ENCODE results near the gene FRMD4B. TPM values are rescaled to one million over a fixed set of nuclear protein-coding genes. Genes with fewer than 3 reads are reported as not detected.

The FRMD4B gene
- total and polyA plus RNA-seq, 5 donors: 8.8 to 42.1 (median 29.4) TPM

DNA sequence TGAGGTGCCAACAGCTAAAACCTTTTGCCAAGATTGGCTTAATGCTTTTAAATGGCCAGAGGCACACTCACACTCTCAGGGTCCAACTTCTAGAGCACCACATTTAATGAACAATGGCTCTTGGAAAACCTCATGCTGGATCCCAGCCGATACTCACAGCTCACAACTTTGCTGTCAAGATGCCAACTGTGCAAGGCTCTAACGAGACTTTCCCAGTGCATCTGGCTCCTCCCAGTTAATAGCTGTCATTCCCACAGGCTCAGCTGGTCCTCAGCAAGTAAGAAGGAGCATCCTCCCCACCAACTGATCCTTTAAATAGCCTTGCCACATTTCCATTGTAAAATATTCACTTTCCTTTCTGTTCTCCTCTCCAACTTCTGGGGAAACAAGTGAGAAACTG, 20.3 kb upstream of the FRMD4B start:
- Histone ChIP-seq H3K27me3 (ENCODE audit: control insufficient read depth, insufficient read depth) (no peaks in the 10 kb centered on the region), H3K27ac (ENCODE audit: low read length) (no peak overlapping the region), H3K4me1 (ENCODE audit: control insufficient read depth, insufficient read depth, low read length) (no peaks in the 10 kb centered on the region), H3K9me3 (ENCODE audit: control insufficient read depth, low read length) (no peaks in the 10 kb centered on the region), H3K4me3 (ENCODE audit: low read length) (no peak overlapping the region)
- ATAC-seq (peak; percentile 71 to 75), DNase-seq (peak; percentile 53 to 64 (median 61))
- WGBS: 8% methylated on average over 2 of the region's 2 CpGs
- intact Hi-C loops (cut with DNase I): loop anchor here in 2 of 4 donors (10.0 kb wide), 1 partner anchor 81 kb away; no protein-coding TSS in a partner anchor

GRCh38 chr3:69405067-69405466, 19.2 kb upstream of the FRMD4B start:
- no peaks in the 10 kb centered on the region for H3K27me3 ChIP-seq (ENCODE audit: control insufficient read depth, insufficient read depth)
- intact Hi-C loops (cut with DNase I): loop anchor here in 2 of 4 donors (10.0 kb wide), 1 partner anchor 80 kb away; no protein-coding TSS in a partner anchor
- 81% methylated on average over 3 of the region's 3 CpGs for WGBS

DNA sequence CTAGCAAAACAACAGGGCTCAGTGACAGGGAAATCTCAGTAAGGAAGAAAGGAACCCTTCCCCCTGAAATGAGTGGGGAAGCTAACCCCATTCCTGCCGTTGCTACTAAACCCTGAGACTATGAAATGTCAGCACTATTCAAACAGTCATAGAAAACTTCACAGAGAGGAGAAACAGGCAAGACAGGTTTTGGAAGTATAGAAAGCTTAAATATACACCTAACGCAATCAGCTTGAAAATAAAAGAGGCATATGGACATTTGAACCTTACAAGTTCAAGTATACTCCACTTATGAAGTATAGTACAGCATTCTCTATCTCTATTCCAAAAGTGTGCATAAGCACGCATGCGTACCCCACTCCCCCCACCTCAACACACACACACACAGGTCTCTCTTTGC, 17.6 kb upstream of the FRMD4B start:
- H3K27me3 ChIP-seq (ENCODE audit: control insufficient read depth, insufficient read depth): no peaks in the 10 kb centered on the region
- H3K9me3 ChIP-seq (ENCODE audit: control insufficient read depth, low read length): no peaks in the 10 kb centered on the region
- no peaks in the 10 kb centered on the region for H3K4me1 ChIP-seq (ENCODE audit: control insufficient read depth, insufficient read depth, low read length)
- intact Hi-C loops (cut with DNase I): loop anchor here in 2 of 4 donors (10.0 kb wide), 1 partner anchor 79 kb away; no protein-coding TSS in a partner anchor
- ATAC-seq (no peak), DNase-seq (no peak)
- H3K4me3 ChIP-seq (ENCODE audit: low read length): no peak overlapping the region
- 83% methylated on average over 4 of the region's 4 CpGs for WGBS
- no peak overlapping the region for H3K27ac ChIP-seq (ENCODE audit: low read length)

More at GRCh38 chr3:69405067-69405466, 19.2 kb upstream of the FRMD4B start:
- Histone ChIP-seq H3K27ac (ENCODE audit: low read length) (no peak overlapping the region), H3K9me3 (ENCODE audit: control insufficient read depth, low read length) (no peaks in the 10 kb centered on the region), H3K4me1 (ENCODE audit: control insufficient read depth, insufficient read depth, low read length) (no peaks in the 10 kb centered on the region), H3K4me3 (ENCODE audit: low read length) (no peak overlapping the region)
- ATAC-seq (no peak), DNase-seq (no peak)

DNA sequence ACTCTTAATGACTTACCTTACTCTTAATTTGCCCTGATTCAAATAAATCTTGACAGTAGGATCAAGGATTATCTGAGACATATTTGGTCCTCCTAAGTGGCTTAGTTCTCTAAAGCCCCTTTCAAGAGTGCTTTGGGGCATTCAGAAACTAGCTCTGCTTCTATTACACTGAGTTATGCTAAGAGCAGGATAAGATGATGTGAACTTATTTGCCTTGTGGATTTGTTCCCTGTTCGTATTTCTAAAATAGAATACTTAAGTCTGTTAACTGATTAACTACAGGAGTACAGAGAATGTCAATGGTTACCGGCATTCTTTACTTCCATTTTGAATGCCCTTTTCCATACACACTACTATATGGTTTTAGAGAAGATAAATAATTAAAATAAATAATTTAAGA, 14.8 kb upstream of the FRMD4B start:
- intact Hi-C loops (cut with DNase I): loop anchor here in 2 of 4 donors (10.0 kb wide), 1 partner anchor 76 kb away; no protein-coding TSS in a partner anchor
- Histone ChIP-seq H3K4me3 (ENCODE audit: low read length) (no peak overlapping the region), H3K9me3 (ENCODE audit: control insufficient read depth, low read length) (no peaks in the 10 kb centered on the region), H3K27ac (ENCODE audit: low read length) (no peak overlapping the region), H3K4me1 (ENCODE audit: control insufficient read depth, insufficient read depth, low read length) (peaks cover 2% of the 10 kb centered on the region), H3K27me3 (ENCODE audit: control insufficient read depth, insufficient read depth) (no peaks in the 10 kb centered on the region)
- ATAC-seq (no peak), DNase-seq (no peak)
- 65% methylated on average over 2 of the region's 2 CpGs for WGBS

DNA sequence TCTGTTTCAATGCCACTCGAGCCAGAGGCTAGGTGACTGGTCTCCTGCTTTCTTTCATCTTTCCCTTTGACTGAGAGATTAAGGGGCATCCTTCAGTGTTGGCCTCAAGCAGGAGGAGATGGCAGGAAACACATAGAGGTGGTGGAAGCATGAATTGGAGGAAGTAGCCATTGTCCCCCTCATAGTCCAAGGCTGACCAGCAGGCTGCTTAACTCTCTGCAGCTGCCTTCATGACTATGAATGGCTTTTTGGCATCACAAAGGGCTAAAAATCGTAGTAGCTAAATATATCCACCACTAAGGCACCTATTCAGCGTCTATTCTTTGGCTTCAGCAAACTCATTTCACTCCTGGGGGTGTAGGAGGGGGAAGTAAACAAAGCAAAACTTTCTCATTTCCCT, 7.0 kb upstream of the FRMD4B start:
- H3K4me1 ChIP-seq (ENCODE audit: control insufficient read depth, insufficient read depth, low read length): peaks cover 11% of the 10 kb centered on the region
- DNase-seq (no peak), ATAC-seq (no peak)
- no peak overlapping the region for H3K27ac ChIP-seq (ENCODE audit: low read length)
- H3K27me3 ChIP-seq (ENCODE audit: control insufficient read depth, insufficient read depth): no peaks in the 10 kb centered on the region
- H3K9me3 ChIP-seq (ENCODE audit: control insufficient read depth, low read length): no peaks in the 10 kb centered on the region
- intact Hi-C loops (cut with DNase I): no loop called here
- H3K4me3 ChIP-seq (ENCODE audit: low read length): no peak overlapping the region
- 54% methylated on average over 3 of the region's 3 CpGs for WGBS

- intact Hi-C loops (cut with DNase I): no loop called here
- ATAC-seq: no peak
Measured at GRCh38 chr3:69392415-69392814, 6.5 kb upstream of the FRMD4B start.

GRCh38 chr3:69391554-69391953, 5.7 kb upstream of the FRMD4B start:
- peaks cover 11% of the 10 kb centered on the region for H3K4me1 ChIP-seq (ENCODE audit: control insufficient read depth, insufficient read depth, low read length)
- intact Hi-C loops (cut with DNase I): no loop called here
- DNase-seq (no peak), ATAC-seq (no peak)
- no peak overlapping the region for H3K4me3 ChIP-seq (ENCODE audit: low read length)
- H3K9me3 ChIP-seq (ENCODE audit: control insufficient read depth, low read length): no peaks in the 10 kb centered on the region
- WGBS: 70% methylated on average over 1 of the region's 1 CpG
- H3K27me3 ChIP-seq (ENCODE audit: control insufficient read depth, insufficient read depth): no peaks in the 10 kb centered on the region
- H3K27ac ChIP-seq (ENCODE audit: low read length): no peak overlapping the region

More at GRCh38 chr3:69392415-69392814, 6.5 kb upstream of the FRMD4B start:
- Histone ChIP-seq H3K27ac (ENCODE audit: low read length) (no peak overlapping the region), H3K9me3 (ENCODE audit: control insufficient read depth, low read length) (no peaks in the 10 kb centered on the region), H3K27me3 (ENCODE audit: control insufficient read depth, insufficient read depth) (no peaks in the 10 kb centered on the region), H3K4me1 (ENCODE audit: control insufficient read depth, insufficient read depth, low read length) (peaks cover 11% of the 10 kb centered on the region), H3K4me3 (ENCODE audit: low read length) (no peak overlapping the region)
- 99% methylated on average over 2 of the region's 2 CpGs for WGBS
- no peak for DNase-seq

DNA sequence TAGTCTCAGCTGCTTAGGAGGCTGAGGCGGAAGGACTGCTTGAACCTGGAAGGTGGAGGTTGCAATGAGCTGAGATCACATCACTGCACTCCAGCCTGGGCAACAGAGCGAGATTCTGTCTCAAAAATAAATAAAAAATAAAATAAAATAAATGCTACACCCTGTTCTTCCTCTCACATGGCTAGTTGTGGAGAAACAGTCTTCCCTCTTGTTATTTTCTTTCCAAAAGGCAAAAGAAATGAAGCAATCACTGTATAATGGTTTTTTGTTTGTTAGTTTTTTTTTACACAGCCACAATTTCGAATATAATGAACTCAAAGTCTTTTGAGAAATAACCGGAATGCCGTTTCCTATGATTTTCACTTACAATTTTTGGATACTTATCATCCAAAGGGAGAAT, 4.9 kb upstream of the FRMD4B start:
- no peaks in the 10 kb centered on the region for H3K9me3 ChIP-seq (ENCODE audit: control insufficient read depth, low read length)
- H3K4me1 ChIP-seq (ENCODE audit: control insufficient read depth, insufficient read depth, low read length): peaks cover 10% of the 10 kb centered on the region
- no peak for ATAC-seq
- no peak overlapping the region for H3K27ac ChIP-seq (ENCODE audit: low read length)
- 87% methylated on average over 5 of the region's 5 CpGs for WGBS
- intact Hi-C loops (cut with DNase I): no loop called here
- H3K27me3 ChIP-seq (ENCODE audit: control insufficient read depth, insufficient read depth): no peaks in the 10 kb centered on the region
- DNase-seq: no peak
- H3K4me3 ChIP-seq (ENCODE audit: low read length): no peak overlapping the region

DNA sequence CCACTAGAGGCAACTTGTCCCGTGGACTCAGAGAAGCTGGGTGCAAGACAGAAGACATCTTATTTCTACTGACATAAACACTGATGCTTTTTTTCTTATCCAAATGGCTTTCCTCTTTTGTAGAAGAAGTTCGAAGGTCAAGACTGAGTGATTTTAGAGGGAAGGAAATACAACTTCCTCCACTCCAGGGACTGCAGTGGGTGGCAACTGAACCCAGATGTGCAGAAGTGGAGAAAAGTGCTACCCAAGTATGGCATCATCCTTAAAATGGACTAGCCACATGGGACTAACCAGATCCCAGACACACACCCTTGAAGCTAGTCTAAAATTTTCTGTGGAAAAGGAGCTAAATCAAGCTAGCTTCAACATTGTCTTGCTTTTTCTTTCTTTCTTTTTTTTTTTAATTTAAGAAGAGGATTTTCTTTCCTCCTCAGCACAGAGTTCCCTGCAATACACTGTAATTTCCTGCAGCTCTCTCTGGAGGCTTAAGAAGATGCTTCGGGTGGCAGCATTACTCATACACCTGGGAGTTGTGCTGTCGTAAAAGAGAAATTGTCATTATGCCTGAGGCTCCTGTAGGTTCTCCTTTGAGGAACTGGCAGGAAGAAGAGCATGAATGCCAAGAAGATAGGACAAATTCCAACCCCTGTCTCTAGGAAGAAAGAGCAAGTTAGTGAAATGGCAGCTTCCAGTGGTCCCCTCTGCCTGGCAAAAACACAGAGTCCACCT, 3.8 kb upstream of the FRMD4B start:
- intact Hi-C loops (cut with DNase I): no loop called here
- ATAC-seq (no peak), DNase-seq (peak in 1 of 3 donors; percentile 47)
- no peaks in the 10 kb centered on the region for H3K9me3 ChIP-seq (ENCODE audit: control insufficient read depth, low read length)
- H3K27ac ChIP-seq (ENCODE audit: low read length): no peak overlapping the region
- peaks cover 10% of the 10 kb centered on the region for H3K4me1 ChIP-seq (ENCODE audit: control insufficient read depth, insufficient read depth, low read length)
- no peak overlapping the region for H3K4me3 ChIP-seq (ENCODE audit: low read length)
- 37% methylated on average over 4 of the region's 4 CpGs for WGBS
- no peaks in the 10 kb centered on the region for H3K27me3 ChIP-seq (ENCODE audit: control insufficient read depth, insufficient read depth)

- no peak for ATAC-seq
- no peaks in the 10 kb centered on the region for H3K27me3 ChIP-seq (ENCODE audit: control insufficient read depth, insufficient read depth)
Measured at GRCh38 chr3:69388241-69388640, 2.4 kb upstream of the FRMD4B start.

DNA sequence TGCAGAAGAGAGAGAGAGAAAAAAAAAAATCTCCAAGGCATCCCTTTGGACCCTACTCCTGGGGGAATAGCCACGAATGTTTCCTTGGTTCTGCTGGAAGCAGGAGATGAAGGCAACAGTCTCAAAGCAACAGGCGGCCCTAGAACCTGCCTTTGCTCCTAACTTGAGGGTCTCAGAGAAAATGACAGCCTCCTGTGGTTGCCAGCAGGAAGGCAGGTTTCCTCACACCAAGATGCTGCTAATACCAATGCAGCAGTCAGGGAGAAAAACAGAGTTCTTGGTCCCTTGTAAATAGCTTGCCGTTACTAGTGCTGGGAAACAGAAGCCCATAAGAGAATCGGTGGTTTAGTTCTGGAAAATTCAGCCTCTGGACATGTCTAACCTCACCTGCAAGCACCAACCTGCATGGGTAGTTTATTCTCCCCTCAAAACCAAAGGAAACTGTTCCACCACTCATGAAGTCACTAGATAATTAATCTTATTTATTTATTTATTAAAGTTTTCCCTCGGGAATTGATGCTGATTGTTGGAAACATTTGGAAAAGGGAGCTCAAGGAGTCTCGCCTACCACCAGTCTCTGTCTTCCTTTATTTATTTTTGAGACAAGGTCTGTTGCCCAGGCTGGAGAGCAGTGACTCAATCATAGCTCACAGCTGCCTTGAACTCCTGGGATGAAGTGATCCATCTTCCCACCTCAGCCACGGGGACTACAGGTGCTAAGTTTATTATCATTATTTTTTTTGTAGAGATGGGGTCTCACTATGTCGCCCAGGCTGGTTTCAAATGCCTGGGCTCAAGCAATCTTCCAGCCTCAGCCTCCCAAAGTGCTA, 883 bp upstream of the FRMD4B start:
- intact Hi-C loops (cut with DNase I): no loop called here
- peaks cover 2% of the 10 kb centered on the region for H3K4me1 ChIP-seq (ENCODE audit: control insufficient read depth, insufficient read depth, low read length)
- 50% methylated on average over 8 of the region's 8 CpGs for WGBS
- H3K27me3 ChIP-seq (ENCODE audit: control insufficient read depth, insufficient read depth): no peaks in the 10 kb centered on the region
- no peaks in the 10 kb centered on the region for H3K9me3 ChIP-seq (ENCODE audit: control insufficient read depth, low read length)
- H3K4me3 ChIP-seq (ENCODE audit: low read length): peak overlapping the region; percentile 23
- ATAC-seq: no peak
- no peak overlapping the region for H3K27ac ChIP-seq (ENCODE audit: low read length)
- no peak for DNase-seq

More at GRCh38 chr3:69388241-69388640, 2.4 kb upstream of the FRMD4B start:
- Histone ChIP-seq H3K9me3 (ENCODE audit: control insufficient read depth, low read length) (no peaks in the 10 kb centered on the region), H3K4me3 (ENCODE audit: low read length) (no peak overlapping the region), H3K27ac (ENCODE audit: low read length) (no peak overlapping the region), H3K4me1 (ENCODE audit: control insufficient read depth, insufficient read depth, low read length) (peaks cover 10% of the 10 kb centered on the region)
- WGBS: 52% methylated on average over 4 of the region's 4 CpGs
- DNase-seq: no peak
- intact Hi-C loops (cut with DNase I): no loop called here
